Smooth muscle cell (in vitro differentiated cells): Measurements from ENCODE around the gene PDPK1. TPM values are rescaled to one million over a fixed set of nuclear protein-coding genes. Genes with fewer than 3 reads are reported as not detected.
A peak's percentile ranks its signal among the peaks of the same experiment; 100 is the strongest.

Experiments used
- DNase-seq: peaks from one replicate; lab custom pipeline; 2025; ENCODE audit not compliant: unreplicated experiment; lab: John Stamatoyannopoulos, UW
- H2AFZ ChIP-seq: fragments of 200-600 bp; sonication (generic); 2 replicates; pipeline ENCODE4 v1.6.0; 2016; ENCODE audit warnings: antibody characterized with exemption, low read depth, mild to moderate bottlenecking
- H3F3A ChIP-seq: fragments of 200-600 bp; sonication (generic); 2 replicates; pipeline ENCODE4 v1.6.0; 2017; ENCODE audit warnings: antibody characterized with exemption, low read depth
- H3K27ac ChIP-seq: fragments of 200-600 bp; sonication (generic); 2 replicates; pipeline ENCODE4 v1.5.1; 2016; ENCODE audit warnings: low read depth, mild to moderate bottlenecking
- H3K27me3 ChIP-seq: fragments of 200-600 bp; sonication (generic); 2 replicates; pipeline ENCODE4 v1.6.1; 2016; ENCODE audit warnings: low read depth, mild to moderate bottlenecking
- H3K36me3 ChIP-seq: fragments of 200-600 bp; sonication (generic); 2 replicates; pipeline ENCODE4 v1.5.1; 2016; ENCODE audit warnings: low read depth
- H3K4me1 ChIP-seq: fragments of 200-600 bp; sonication (generic); 2 replicates; pipeline ENCODE4 v1.5.1; 2016; ENCODE audit warnings: low read depth
- H3K4me2 ChIP-seq: fragments of 200-600 bp; sonication (generic); 2 replicates; pipeline ENCODE4 v1.6.0; 2016; ENCODE audit warnings: mild to moderate bottlenecking
- H3K4me3 ChIP-seq: fragments of 200-600 bp; sonication (generic); 2 replicates; pipeline ENCODE4 v1.5.1; 2016; ENCODE audit warnings: mild to moderate bottlenecking
- H3K79me2 ChIP-seq: fragments of 200-600 bp; sonication (generic); 2 replicates; pipeline ENCODE4 v1.6.0; 2016; ENCODE audit warnings: low read depth, mild to moderate bottlenecking
- H3K9ac ChIP-seq: fragments of 200-600 bp; sonication (generic); 2 replicates; pipeline ENCODE4 v1.6.0; 2016; ENCODE audit warnings: low read depth
- H3K9me3 ChIP-seq: fragments of 200-600 bp; sonication (generic); replicated peaks from 2 replicates; pipeline ENCODE4 v1.5.1; 2016; ENCODE audit warnings: low read depth
- H4K20me1 ChIP-seq: fragments of 200-600 bp; sonication (generic); 2 replicates; pipeline ENCODE4 v1.6.0; 2016; ENCODE audit warnings: low read depth
- CTCF ChIP-seq: fragments of 200-600 bp; sonication (generic); IDR thresholded peaks from 2 replicates; pipeline ENCODE4 v1.5.1; 2017; ENCODE audit warnings: borderline replicate concordance, mild to moderate bottlenecking, antibody characterized with exemption; ENCODE audit not compliant: insufficient read depth, poor library complexity, severe bottlenecking
- WGBS: methylation state at CpG from one replicate; pipeline ENCODE4 v1.1.7; 2016; ENCODE audit warnings: low lambda C conversion rate; 5-methylcytosine and 5-hydroxymethylcytosine counted together
- polyA plus RNA-seq: library from polyadenylated mRNA; unstranded; fragments of >200 nt; fragmentation: Nextera tagmentation; extraction: Ambion mirVana; gene quantifications from 2 replicates; pipeline ENCODE4 v1.2.1, GENCODE V29; 2016
- total RNA-seq: library from RNA; depleted of rRNA; stranded (reverse); fragments of >200 nt; gene quantifications from 2 replicates; pipeline ENCODE4 v1.2.3, GENCODE V29; 2014

The PDPK1 gene
- total and polyA plus RNA-seq, 2 experiments from 2014 or later = 16.4 to 23.8 TPM

- Histone ChIP-seq H2AFZ (no peak overlapping the region), H3K27me3 (no peaks in the 10 kb centered on the region), H4K20me1 (no peaks in the 10 kb centered on the region), H3F3A (peaks cover 5% of the 10 kb centered on the region), H3K27ac (no peak overlapping the region), H3K4me3 (peak overlapping the region; percentile 42), H3K9ac (no peak overlapping the region), H3K4me1 (no peaks in the 10 kb centered on the region), H3K9me3 (no peaks in the 10 kb centered on the region), H3K79me2 (no peaks in the 10 kb centered on the region), H3K4me2 (peak overlapping the region; percentile 81), H3K36me3 (no peaks in the 10 kb centered on the region)
- peak; percentile 83 for DNase-seq
- TF ChIP-seq CTCF = peak; percentile 99
- WGBS = 46% methylated on average over 20 of the region's 23 CpGs
Observed at GRCh38 chr16:2500918-2501750, 36.7 kb upstream of the PDPK1 start.

GRCh38 chr16:2501946-2502895, 35.6 kb upstream of the PDPK1 start:
- Histone ChIP-seq H2AFZ (no peak overlapping the region), H4K20me1 (no peaks in the 10 kb centered on the region), H3K4me3 (no peak overlapping the region), H3K4me1 (no peaks in the 10 kb centered on the region), H3K27me3 (no peaks in the 10 kb centered on the region), H3K4me2 (peak overlapping the region; percentile 72), H3K36me3 (no peaks in the 10 kb centered on the region), H3F3A (peaks cover 5% of the 10 kb centered on the region), H3K9ac (no peak overlapping the region), H3K9me3 (no peaks in the 10 kb centered on the region), H3K79me2 (no peaks in the 10 kb centered on the region), H3K27ac (peak overlapping the region; percentile 52)
- no peak for TF ChIP-seq CTCF
- no peak for DNase-seq
- 84% methylated on average over 18 of the region's 18 CpGs for WGBS

GRCh38 chr16:2505695-2506094, 32.1 kb upstream of the PDPK1 start:
- no peaks in the 10 kb centered on the region for H3K27me3 ChIP-seq
- H3F3A ChIP-seq = peaks cover 5% of the 10 kb centered on the region
- TF ChIP-seq CTCF = no peak
- 89% methylated on average over 14 of the region's 14 CpGs for WGBS
- H3K27ac ChIP-seq = no peak overlapping the region
- no peaks in the 10 kb centered on the region for H3K9me3 ChIP-seq
- H4K20me1 ChIP-seq = no peaks in the 10 kb centered on the region
- H3K36me3 ChIP-seq = no peaks in the 10 kb centered on the region
- H3K4me2 ChIP-seq = no peak overlapping the region
- DNase-seq = no peak
- no peak overlapping the region for H2AFZ ChIP-seq
- no peak overlapping the region for H3K9ac ChIP-seq
- no peaks in the 10 kb centered on the region for H3K79me2 ChIP-seq
- H3K4me1 ChIP-seq = no peaks in the 10 kb centered on the region
- no peak overlapping the region for H3K4me3 ChIP-seq
